SKM-1 treated with dmso at 0.1 percent for 144 hours (cell line): ENCODE data around the gene KAZN.

Experiments used
- DNase-seq: peaks from one replicate; lab custom pipeline; 2025; ENCODE audit not compliant: unreplicated experiment; lab: John Stamatoyannopoulos, UW

The KAZN gene

DNA sequence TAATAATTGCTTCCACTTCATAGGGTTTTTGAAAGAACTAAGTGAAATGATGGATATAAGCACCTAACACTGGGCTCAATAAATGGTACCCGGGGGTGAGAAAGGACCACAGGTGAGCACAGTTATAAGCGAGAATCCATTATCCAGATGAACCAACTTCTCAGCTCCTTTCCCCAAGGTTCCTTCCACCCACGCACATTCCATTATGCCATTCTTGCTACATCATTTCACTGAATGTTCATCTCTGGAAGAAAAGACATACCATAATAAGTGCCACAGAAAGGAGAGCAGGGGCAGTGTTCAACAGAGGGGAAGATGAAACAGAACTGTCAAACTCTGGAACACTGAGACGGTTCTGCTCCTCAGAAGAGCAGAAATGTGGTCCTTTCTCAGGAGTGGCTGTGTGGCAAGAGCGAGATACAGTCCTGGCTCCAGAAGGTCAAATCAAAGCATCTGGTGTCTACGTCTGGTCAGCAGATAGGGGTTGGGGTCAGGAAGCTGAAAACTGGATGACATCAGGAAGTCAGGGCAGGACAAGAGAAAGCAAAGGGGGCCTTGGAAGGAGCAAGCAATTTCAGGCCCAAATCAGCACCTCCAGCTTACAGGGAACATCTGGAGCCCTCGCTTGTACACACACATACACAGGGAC is 299.6 kb downstream of the KAZN start:
- no peak for DNase-seq

DNA sequence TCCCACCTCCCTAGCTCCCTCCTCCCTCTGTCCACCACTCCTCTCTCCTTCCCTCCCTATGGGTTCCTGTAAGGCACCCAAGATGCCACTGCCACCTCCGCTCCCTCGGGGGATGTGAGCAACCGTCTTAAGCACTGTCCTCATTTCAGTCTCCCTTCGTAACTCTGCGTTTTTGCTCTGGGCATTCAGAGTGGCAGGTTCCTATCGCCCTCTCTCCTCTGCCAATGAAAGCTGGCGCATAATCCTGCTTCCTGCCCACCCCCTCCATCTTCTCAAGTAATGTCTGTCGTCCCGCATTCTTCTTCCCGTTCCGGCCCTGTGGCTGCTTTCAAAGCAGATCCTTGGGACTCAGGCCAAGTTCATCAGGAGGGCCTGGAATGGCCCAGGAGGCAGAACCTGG is 301.2 kb downstream of the KAZN start:
- DNase-seq, result no peak

DNA sequence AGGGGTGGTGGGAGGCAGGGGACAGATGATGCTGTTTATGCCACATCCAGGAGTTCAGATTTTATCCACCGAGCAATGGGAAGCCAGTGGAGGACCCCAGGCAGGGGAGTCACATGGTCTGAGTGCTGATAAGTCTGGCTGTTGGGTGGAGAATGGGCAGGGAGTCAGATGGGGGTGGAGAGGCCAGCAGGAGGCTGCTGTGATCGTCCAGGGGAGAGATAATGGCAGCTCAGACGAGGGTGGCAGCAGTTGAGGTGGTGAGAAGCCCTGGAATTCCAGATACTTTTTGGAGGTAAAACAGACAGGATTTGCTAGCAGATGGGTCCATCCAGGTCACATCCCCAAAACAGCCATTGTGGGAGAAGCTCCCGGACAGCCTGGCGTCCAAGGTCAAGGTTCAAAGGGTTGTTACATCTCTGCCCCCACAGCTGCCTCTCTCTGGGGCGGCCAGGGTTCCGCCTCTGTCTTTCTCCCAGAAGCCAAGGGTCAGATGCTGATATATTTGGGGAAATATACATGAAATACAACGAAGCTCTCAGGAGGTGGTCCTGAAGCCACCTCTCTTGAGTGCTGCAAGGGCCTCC is 303.0 kb downstream of the KAZN start:
- DNase-seq, result no peak

DNA sequence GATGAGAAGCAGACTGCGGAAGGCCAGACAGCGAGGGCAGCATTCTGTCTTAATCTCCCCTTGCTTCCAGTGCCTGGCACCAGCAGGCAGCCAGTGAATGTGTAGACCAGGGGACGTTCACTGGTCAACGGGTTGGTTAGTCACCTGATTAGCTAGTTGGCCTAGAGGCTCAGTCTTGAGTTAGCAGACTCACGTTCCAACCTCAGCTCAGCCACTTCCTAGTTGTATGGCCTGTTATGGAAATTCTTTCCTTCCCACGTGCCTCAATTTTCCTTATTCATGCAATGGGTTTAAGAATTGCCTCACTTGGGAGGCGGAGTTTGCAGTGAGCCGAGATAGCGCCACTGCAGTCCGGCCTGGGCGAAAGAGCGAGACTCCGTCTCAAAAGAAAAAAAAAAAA is 305.4 kb downstream of the KAZN start:
- no peak for DNase-seq

DNA sequence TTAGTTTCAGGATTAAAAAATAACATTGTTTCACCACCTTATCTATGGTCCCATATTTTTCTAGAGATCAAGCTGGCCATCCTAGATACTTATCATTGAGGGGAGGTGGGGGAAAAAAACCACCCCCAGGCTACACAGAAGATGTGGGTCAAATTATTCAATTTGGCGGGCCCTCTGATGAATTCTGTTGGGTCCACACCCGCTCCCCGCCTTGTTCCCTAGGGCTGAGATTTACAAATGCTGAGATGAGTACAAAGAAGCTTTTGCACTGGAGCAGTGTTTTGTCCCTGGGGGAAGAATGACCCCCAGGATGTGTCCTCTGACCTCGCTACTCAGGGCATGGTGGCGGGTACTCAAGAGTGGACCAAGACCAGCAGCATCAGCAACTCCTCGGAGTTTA is 308.2 kb downstream of the KAZN start:
- DNase-seq, result no peak

DNA sequence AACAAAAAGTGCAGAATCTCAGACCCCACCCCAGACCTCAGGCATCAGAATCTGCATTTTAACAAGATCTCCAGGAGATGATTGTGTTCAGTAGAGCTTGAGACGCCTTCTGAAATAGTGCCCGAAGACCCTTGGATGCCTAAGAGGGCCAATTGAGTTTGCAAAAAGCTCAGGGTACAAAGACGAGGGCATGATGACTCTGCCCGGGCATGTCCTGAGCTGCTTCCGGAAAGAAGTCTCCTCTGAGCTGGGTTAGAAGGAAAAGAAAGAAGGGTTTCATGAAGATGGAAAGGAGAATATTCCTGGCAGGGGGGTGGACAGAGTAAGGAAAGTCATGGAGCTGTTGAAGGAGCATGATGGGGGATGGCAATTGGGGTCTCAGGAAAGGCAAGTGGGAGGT is 308.9 kb downstream of the KAZN start:
- DNase-seq, result no peak

DNA sequence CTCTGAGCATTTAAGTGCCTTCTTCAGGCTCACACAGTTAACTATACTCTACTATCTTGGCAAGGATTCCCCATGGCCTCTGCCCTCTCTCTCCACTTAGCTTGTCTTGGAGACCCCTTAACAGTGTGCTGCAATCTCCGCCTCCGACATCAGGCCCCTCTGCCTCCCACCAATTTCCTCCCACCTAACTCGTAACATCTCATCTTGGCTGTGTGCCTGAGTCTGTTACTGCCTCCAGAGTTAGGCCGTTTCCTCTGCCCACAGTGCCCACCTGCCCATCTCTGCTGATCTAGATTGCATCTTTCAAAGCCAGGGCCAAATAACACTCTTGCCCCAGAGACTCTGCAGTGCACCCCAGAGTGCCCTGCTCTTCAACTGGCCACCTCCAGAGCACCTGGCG is 310.8 kb downstream of the KAZN start:
- DNase-seq, result no peak

DNA sequence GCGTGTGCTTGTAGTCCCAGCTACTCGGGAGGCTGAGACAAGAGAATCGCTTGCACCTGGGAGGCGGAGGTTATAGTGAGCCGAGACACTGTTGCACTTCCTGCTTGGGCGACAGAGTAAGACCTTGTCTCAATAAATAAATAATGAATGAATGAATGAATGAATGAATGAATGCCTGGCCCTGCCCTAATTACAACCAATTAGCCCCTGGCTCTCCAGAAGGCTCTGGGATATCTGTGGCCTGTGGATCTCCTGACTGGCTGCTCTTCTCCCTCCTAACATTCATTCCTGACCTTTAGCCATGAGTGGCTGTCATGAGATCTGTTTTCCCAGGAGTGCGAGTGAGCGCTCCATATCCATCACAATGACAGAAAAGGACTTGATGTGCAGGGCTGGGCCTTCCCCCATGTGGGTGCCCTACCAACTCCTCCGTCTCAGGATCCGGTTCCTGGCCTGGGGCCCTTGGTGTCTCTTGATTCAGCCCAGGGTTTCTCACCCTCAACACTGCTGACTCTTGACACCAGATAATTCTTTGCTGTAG is 311.5 kb downstream of the KAZN start:
- DNase-seq, result no peak

DNA sequence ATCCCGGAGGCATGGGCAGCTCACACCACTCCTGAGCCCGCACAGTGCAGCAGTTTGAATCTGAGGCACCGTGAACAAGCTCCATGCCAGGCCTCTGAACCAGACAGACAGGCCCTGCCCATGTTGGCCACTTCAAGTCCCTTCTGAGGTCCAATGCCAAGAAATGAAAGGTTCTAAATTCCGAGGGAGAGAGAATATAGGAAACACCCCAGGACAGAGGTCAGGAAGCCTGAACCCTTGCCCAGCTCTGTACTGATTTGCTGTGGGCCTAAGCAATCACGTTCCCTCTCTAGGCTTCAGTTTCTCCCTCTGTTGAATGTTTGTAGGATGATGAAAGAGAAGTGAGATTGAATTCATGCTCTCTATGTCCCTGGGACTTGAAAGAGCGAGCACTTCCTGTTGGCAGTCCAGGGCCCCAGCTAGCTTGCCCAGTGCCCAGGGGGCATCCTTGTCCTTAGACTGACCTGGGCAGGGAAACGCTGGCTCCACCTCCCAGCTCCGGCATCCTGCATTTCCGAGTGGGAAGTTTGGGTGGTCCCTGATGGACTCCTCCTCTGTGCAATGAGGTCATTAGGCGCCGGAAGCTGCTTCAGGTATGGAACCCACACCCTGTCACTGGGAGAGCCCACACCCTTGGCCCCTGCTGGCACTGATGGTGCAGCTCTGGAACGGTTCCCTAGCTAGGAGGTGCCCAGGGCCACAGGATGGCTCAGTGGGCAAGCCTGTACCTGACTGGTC is 312.7 kb downstream of the KAZN start:
- no peak for DNase-seq

DNA sequence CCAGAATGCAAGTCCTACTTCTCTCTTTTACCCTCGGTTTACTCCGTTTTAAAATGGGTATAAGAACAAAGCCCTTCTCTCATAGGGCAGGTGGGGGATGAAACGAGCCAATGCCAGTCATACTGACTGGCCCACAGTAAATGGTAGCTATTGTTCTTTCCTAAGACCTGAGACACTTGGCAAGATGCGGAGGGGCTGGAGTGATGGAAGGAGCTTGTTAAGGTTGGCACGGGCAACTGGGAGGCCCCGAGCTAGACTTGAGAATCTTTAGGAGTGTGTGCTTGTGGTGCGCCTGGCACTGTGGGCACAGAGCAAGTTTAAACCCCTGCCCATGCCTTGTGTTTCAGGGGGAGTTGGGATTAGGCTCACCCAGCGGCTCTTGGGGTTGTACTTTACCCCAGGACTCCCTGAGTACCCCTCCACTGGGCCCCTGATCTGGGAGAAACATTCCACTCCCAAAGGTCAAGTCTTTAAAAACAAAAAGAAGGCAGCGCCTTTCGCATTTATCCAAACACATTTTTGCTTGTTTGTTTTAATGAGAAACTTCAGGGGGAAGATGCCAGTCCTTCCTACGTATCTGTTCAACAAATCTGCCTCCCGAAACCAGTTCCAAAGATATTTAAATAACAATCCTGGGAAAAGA is 314.5 kb downstream of the KAZN start:
- no peak for DNase-seq

DNA sequence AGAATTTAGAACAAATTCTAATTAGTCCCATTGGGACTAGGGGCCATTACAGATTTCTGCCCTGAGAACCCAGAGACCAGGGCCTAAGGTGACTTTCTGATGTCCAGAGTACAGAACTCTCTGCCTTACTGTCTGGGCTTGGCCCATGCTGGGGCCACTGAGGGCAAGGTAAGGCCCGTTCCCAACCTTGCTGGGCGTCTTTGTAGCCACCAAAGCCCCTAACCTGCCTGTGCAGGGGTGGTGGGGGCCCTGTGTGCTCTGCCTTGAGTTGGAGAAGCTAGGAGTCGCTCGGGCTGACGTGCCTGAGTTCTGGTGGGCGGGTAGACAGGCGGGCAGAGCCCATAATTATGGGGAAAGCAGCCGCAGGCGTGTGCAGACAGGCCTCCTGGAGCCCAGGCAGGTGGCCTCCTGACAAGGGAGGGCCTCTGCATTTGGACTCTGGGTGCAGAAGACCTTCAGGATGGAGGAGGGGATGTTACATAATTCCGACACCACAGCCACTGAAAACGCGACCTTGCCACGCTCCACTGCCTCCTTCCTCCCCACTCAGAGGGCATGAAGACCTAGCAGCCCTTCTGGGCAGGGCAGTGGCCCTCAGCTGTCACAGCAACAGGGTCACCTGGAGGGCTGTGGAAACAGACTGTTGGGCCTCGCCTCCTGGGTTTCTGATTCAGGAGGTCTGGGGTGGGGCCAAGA is 315.1 kb downstream of the KAZN start:
- DNase-seq, result peak; percentile 74

DNA sequence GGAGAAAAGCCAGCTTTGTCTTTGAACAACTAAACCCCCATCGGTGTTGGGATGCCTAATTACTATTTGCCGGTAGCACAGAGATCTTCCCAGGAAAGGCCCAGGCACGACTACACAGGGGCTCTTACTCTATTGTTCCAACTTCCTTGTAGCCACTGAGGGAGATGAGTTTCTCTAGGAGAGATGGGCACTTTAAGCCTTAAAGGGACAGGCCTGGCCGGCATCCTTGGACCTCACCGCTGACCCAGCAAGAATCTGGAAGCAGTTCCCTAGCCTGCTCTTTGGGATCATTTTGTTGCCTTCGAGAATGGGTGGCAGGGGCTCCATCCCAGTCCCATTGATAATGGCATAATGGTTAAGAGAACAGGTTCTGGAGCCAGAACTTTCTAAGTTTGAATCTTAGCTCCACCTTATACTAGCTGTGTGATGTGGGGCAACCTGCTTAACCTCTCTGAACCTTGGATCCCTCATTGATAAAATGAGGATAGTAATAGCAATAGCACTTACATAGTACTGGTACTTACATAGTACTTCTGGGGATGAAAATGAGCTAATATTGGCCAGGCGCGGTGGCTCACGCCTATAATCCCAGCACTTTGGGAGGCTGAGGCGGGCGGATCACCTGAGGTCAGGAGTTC is 316.0 kb downstream of the KAZN start:
- no peak for DNase-seq

DNA sequence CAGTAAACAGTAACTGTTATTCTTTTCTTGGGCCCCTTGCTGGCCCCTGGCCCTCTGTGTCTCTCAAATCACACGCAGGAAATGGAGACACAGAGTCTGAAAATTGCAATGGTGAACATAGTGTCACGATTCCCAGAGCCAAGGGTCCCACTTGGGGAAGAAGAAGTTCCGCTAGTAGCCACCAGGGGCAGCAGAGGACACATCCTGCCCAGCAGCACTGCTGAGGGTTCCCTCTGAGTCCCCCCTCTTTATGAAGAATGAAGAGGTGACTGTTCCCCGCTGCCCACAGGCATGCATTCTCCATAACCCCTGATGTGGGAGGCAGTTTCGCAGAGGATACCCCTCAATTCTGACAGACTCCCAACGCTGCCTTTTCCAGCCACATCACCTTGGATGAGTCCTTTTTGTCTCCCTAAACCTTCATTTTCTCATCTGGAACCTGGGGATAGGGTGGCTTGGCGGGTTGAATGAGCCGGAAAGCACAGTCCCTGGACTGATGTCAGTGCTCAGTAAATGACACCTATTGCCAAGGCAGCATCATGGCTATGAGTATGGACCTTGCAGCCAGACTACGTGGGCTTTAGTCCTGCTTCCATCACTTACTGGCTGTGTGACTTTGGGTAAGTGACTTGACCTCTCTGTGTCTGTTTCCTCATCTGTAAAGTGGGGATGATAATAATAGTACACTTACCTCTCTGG is 317.0 kb downstream of the KAZN start:
- DNase-seq, result peak; percentile 50

DNA sequence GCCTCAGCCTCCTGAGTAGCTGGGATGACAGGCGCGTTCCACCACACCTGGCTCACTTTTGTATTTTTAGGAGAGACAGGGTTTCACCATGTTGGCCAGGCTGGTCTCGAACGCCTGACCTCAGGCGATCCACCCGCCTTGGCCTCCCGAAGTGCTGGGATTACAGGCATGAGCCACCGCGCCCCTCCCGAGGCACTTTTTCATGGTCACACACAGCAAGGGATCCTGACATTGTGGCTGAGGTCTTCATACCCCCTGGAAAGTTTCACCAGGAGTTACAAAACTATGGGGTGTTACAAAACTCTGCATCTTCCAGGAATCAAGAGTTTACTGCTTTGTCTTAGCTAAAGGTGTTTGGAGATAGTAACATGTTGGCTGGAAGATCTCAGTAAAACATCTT is 320.8 kb downstream of the KAZN start:
- DNase-seq, result no peak

DNA sequence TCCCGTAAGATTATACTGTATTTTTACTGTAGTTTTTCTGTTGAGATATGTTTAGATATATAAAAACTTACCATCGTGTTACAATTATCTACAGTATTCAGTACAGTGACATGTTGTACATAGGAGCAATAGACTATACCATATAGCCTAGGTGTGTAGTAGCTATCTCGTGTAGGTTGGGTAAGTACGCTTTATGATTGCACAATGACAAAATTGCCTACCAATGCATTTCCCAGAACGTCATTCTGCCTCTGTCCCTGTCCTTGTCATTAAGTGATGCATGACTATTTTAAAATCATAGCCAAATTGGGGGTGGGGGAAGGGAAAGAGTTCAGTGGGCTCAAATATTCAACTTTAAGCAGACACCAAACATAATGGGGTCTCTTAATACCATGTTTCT is 321.3 kb downstream of the KAZN start:
- DNase-seq, result no peak

DNA sequence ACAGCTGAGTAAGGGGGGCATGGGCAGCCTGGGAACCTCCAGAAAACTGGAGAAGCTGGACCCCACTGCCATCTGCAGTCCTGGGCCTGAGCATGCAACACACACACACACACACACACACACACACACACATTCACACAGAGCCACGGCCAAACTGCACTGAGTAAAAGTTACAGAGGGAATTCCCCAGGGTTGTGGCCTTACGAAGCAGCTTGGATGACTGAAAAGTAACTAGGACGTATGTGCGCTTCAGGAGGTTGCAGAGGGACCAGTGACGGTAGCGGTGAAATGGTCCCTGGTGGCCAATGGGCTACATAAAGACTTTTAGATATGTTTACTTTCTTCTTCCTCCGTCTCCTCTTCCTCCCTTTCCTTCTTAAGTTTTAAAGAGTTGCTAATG is 322.6 kb downstream of the KAZN start:
- DNase-seq, result no peak

DNA sequence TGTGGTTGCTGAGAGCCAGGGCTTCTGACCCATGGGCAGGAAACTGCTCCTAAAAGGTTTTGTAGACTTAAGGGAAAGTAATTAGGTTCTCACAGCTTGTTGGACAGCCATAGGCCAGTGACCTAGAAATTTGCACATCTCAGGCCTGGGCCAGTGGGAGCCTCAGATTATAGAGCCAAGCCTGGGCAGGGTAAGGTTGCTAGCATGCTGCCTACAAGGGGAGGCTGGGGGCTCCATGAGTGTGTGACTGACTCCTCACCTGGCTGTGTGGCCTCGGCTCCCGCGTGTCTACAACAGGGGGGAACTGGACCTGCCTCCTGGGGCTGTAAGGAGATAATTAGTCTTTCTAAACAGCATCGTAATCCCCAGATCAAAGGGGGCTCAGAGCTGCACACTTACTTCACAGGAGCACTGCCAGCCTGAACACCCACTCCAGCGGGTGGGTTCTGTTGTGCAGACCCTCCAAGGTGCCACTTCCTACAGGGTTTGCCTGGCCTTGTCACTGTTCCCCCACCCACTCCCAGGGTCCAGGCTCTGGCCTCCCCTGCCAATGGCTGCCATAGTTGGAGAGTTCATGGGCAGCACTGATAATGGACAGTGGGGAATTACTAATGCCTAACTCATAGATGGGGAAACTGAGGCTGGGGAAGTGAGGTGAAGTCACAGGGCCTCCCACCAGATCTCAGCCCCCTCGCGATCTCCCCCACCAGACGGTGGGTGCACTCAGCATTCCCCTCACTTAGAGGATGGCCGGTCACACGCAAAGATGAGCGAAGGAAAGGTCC is 324.6 kb downstream of the KAZN start:
- no peak for DNase-seq

DNA sequence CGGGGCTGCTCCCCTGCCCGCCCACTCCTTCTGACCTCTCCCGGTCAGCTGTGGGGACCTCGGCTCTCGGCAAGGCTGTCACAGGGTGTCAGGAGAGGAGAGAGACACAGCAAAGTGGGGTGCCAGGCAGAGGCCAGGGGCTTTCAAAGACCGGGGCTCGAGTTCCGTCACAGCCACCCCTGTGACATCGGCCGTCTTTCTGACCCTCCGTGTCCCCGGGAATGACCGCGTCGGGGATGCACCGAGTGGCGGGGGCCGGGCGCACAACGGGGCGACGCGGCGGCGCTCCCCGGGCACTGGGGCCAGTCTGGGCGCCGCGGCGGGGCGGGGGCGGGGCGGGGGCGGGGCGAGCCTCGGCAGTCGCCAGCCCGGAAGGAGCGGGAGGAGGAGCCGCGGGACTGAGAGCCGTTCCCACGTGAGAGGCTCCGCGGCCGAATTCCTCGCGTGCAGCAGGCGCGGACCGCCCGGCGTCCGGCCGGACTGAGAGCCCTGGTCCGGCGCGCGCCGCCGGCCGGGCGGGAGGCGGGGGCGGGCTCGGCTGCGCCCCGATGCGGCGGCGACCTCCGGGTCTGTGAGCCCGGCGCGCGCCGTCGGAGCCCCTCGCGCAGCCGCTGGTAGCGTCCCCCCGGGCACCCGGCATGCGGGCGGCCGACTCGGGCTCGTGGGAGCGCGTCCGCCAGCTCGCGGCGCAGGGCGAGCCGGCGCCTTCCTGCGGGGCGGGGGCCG is 325.4 kb downstream of the KAZN start:
- DNase-seq, result peak; percentile 48
